Measurements from ENCODE around the gene MPDZ. TPM values are rescaled to one million over a fixed set of nuclear protein-coding genes. Genes with fewer than 3 reads are reported as not detected.

MPDZ gene
- total RNA-seq, 1 experiment from 2014 or later = 15.3 TPM

DNA sequence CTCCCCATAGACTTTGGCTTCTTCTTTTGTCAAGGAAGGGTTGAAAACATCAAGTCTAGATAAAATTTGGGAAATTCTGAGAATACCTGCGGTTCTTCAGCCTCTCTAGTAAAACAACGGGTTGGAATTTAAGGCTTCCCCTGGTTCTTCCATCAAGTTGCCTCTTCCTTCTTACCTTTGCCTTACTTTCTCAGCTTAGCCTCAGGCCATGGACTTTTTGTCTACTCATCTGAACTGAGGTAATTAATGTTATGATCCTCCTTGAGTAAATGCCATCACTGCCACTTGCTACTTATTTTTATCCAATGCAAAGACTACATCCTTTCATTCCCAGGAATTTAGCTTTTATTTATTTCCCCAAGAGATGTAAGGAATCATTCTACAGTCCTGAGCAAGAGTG, 184.4 kb downstream of the MPDZ start:
- Histone ChIP-seq H3K9me3 (ENCODE audit: insufficient read depth, low read depth) (no peaks in the 10 kb centered on the region), H3K79me2 (ENCODE audit: low read depth) (no peaks in the 10 kb centered on the region), H4K20me1 (ENCODE audit: insufficient read depth) (no peaks in the 10 kb centered on the region), H3K27me3 (ENCODE audit: insufficient read depth, low read depth) (no peaks in the 10 kb centered on the region), H3K9me2 (ENCODE audit: insufficient read depth) (no peaks in the 10 kb centered on the region), H3F3A (ENCODE audit: insufficient read depth, low read depth) (no peaks in the 10 kb centered on the region), H2AFZ (no peak overlapping the region), H3K36me3 (ENCODE audit: low read depth) (no peaks in the 10 kb centered on the region), H3K27ac (no peak overlapping the region), H3K4me1 (replicated peaks; ENCODE audit: insufficient read depth) (no peaks in the 10 kb centered on the region), H3K4me3 (no peak overlapping the region), H3K4me2 (no peak overlapping the region)
- DNase-seq = no peak
- BruUV-seq (replicated peaks) = no TSS peak
- intact Hi-C loops (cut with micrococcal nuclease; ENCODE audit: unreplicated experiment) = no loop called here
- TF ChIP-seq EZH2 (IDR thresholded peaks at IDR 0.05; ENCODE audit: low read depth) = no peak
- TF ChIP-seq, protein P1, sequence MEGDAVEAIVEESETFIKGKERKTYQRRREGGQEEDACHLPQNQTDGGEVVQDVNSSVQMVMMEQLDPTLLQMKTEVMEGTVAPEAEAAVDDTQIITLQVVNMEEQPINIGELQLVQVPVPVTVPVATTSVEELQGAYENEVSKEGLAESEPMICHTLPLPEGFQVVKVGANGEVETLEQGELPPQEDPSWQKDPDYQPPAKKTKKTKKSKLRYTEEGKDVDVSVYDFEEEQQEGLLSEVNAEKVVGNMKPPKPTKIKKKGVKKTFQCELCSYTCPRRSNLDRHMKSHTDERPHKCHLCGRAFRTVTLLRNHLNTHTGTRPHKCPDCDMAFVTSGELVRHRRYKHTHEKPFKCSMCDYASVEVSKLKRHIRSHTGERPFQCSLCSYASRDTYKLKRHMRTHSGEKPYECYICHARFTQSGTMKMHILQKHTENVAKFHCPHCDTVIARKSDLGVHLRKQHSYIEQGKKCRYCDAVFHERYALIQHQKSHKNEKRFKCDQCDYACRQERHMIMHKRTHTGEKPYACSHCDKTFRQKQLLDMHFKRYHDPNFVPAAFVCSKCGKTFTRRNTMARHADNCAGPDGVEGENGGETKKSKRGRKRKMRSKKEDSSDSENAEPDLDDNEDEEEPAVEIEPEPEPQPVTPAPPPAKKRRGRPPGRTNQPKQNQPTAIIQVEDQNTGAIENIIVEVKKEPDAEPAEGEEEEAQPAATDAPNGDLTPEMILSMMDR (conservative IDR thresholded peaks at IDR 0.05) = no peak
- CTCF ChIA-PET = no interaction called here
- POLR2A ChIA-PET (ENCODE audit: unreplicated experiment) = no interaction called here

DNA sequence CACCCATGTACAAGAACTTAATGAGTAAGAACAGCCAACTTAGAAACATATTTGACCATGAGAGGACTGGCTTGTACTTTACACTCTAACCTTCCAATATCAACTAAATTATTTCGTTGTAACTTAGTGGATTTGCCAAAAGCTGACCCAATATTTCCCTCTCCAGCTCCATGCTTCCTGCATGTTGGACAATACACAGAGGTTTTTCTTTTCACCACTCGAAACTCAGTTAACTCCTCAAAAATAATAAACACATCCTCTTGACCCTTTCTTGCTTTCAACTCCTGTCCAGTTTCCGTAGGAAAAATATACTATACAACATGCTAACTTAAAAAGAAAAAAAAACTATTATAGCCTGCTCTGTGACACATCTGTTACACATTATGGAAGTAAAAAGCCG, 188.9 kb downstream of the MPDZ start:
- no peaks in the 10 kb centered on the region for H3K36me3 ChIP-seq (ENCODE audit: low read depth)
- DNase-seq = no peak
- H3F3A ChIP-seq (ENCODE audit: insufficient read depth, low read depth) = no peaks in the 10 kb centered on the region
- no peak overlapping the region for H3K27ac ChIP-seq
- no peak overlapping the region for H2AFZ ChIP-seq
- no peak for TF ChIP-seq EZH2 (IDR thresholded peaks at IDR 0.05; ENCODE audit: low read depth)
- TF ChIP-seq, protein P1 (conservative IDR thresholded peaks at IDR 0.05) = no peak
- H3K27me3 ChIP-seq (ENCODE audit: insufficient read depth, low read depth) = no peaks in the 10 kb centered on the region
- CTCF ChIA-PET = interaction anchor here (0.9 kb wide), 1 partner anchor 388 kb away, joined by 5 read pairs; no protein-coding TSS in a partner anchor
- no peaks in the 10 kb centered on the region for H3K9me3 ChIP-seq (ENCODE audit: insufficient read depth, low read depth)
- H4K20me1 ChIP-seq (ENCODE audit: insufficient read depth) = no peaks in the 10 kb centered on the region
- H3K9me2 ChIP-seq (ENCODE audit: insufficient read depth) = no peaks in the 10 kb centered on the region
- POLR2A ChIA-PET (ENCODE audit: unreplicated experiment) = no interaction called here
- no peak overlapping the region for H3K4me3 ChIP-seq
- H3K79me2 ChIP-seq (ENCODE audit: low read depth) = no peaks in the 10 kb centered on the region
- H3K4me2 ChIP-seq = no peak overlapping the region
- intact Hi-C loops (cut with micrococcal nuclease; ENCODE audit: unreplicated experiment) = loop anchor here (5.0 kb wide), 1 partner anchor 1342 kb away; no protein-coding TSS in a partner anchor
- H3K4me1 ChIP-seq (replicated peaks; ENCODE audit: insufficient read depth) = no peaks in the 10 kb centered on the region
- BruUV-seq (replicated peaks) = no TSS peak

DNA sequence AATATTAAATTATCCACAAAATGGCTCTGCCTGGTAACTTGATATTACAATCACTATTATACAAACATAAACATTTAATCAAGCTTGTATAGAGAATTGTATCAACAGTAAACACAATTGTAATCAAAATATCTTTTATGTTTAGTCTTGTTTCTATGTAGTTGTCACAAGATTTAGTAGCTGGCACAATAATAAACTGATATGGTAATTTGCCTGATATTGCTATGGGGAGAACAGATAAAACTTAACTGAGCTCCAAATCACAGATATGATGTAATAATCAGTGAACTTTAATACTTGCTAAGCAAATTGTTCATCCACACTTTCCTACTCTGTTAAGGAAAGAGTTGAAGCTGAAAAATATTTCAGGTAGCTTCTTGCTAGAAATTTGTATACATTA, 189.8 kb downstream of the MPDZ start:
- DNase-seq = no peak
- TF ChIP-seq EZH2 (IDR thresholded peaks at IDR 0.05; ENCODE audit: low read depth) = no peak
- TF ChIP-seq, protein P1 (conservative IDR thresholded peaks at IDR 0.05) = no peak
- Histone ChIP-seq H3K9me3 (ENCODE audit: insufficient read depth, low read depth) (no peaks in the 10 kb centered on the region), H3F3A (ENCODE audit: insufficient read depth, low read depth) (no peaks in the 10 kb centered on the region), H3K4me3 (no peak overlapping the region), H3K9me2 (ENCODE audit: insufficient read depth) (no peaks in the 10 kb centered on the region), H2AFZ (no peak overlapping the region), H3K36me3 (ENCODE audit: low read depth) (no peaks in the 10 kb centered on the region), H3K27me3 (ENCODE audit: insufficient read depth, low read depth) (no peaks in the 10 kb centered on the region), H3K4me1 (replicated peaks; ENCODE audit: insufficient read depth) (peaks cover 1% of the 10 kb centered on the region; the same call in 1 of the 2 replicates), H3K79me2 (ENCODE audit: low read depth) (no peaks in the 10 kb centered on the region), H3K27ac (no peak overlapping the region), H3K4me2 (no peak overlapping the region), H4K20me1 (ENCODE audit: insufficient read depth) (no peaks in the 10 kb centered on the region)
- no TSS peak for BruUV-seq (replicated peaks)
- intact Hi-C loops (cut with micrococcal nuclease; ENCODE audit: unreplicated experiment) = loop anchor here (2.0 to 5.0 kb wide), 4 partner anchors 55 to 1343 kb away; no protein-coding TSS in a partner anchor
- ChIA-PET CTCF (interaction anchor here (0.8 to 2.1 kb wide), 2 partner anchors 56 to 371 kb away, joined by 3 to 5 read pairs; no protein-coding TSS in a partner anchor), POLR2A (ENCODE audit: unreplicated experiment) (no interaction called here)
